GM23248 (cell line): Measurements from ENCODE around the gene TSPO2.

Experiments used
- EZH2 ChIP-seq: fragments of 200-600 bp; sonication (generic); IDR thresholded peaks from 2 replicates; pipeline ENCODE4 v1.6.1; 2018; ENCODE audit warnings: antibody characterized with exemption, mild to moderate bottlenecking; ENCODE audit not compliant: insufficient read depth, poor library complexity, severe bottlenecking
- EZH2phosphoT487 ChIP-seq: fragments of 200-600 bp; sonication (generic); IDR thresholded peaks from 2 replicates; pipeline ENCODE4 v1.6.1; 2018; ENCODE audit warnings: antibody characterized with exemption, moderate library complexity, mild to moderate bottlenecking, low read depth; ENCODE audit not compliant: insufficient read depth

GRCh38 chr6:41050536-41050935 is 8.3 kb downstream of the TSPO2 start:
- TF ChIP-seq EZH2 (no peak), EZH2phosphoT487 (no peak)
